ENCODE data around the gene MRAP2. TPM values are rescaled to one million over a fixed set of nuclear protein-coding genes. Genes with fewer than 3 reads are reported as not detected.
"Not testable (repeated sequence)": the region's sequence is repeated elsewhere in the genome, so short reads cannot be mapped to it uniquely, and the experiment has no call there.

The MRAP2 gene
- total and polyA plus RNA-seq, 5 donors, result 0.37 to 1.4 (median 0.63) TPM

GRCh38 chr6:84013931-84014330 is 19.6 kb upstream of the MRAP2 start:
- no peaks in the 10 kb centered on the region for H3K4me1 ChIP-seq (ENCODE audit: control insufficient read depth, insufficient read depth, low read length)
- DNase-seq (no peak), ATAC-seq (no peak)
- no peaks in the 10 kb centered on the region for H3K27me3 ChIP-seq (ENCODE audit: control insufficient read depth, insufficient read depth)
- H3K4me3 ChIP-seq (ENCODE audit: low read length), result no peak overlapping the region
- WGBS, result 41% methylated on average over 3 of the region's 3 CpGs
- no peak overlapping the region for H3K27ac ChIP-seq (ENCODE audit: low read length)
- H3K9me3 ChIP-seq (ENCODE audit: control insufficient read depth, low read length), result no peaks in the 10 kb centered on the region
- intact Hi-C loops (cut with DNase I), result no loop called here

DNA sequence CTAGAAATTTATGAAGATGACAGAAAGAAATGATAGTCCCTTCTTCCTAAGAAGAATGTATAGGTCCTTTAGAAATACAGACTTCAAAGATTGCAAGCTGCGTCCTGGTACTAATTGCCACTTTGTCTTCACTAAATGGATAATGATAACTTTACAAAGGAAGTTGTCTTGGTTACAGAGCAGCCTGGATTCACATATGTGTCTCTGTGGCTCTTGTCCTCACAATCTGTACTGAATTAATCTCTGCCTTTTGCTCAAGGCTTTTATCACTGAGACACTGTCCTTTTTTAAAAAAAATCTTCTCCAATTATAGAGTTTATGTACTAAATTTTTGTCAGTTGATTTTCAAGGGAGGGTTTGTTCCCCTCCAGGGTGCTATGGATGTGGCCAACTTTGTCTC is 17.5 kb upstream of the MRAP2 start:
- 70% methylated on average over 1 of the region's 1 CpG for WGBS
- no peak for ATAC-seq

GRCh38 chr6:84017709-84018452 is 15.7 kb upstream of the MRAP2 start:
- H3K9me3 ChIP-seq (ENCODE audit: control insufficient read depth, low read length), result no peaks in the 10 kb centered on the region
- H3K27me3 ChIP-seq (ENCODE audit: control insufficient read depth, insufficient read depth), result no peaks in the 10 kb centered on the region
- ATAC-seq, result no peak
- no peak for DNase-seq
- no peaks in the 10 kb centered on the region for H3K4me1 ChIP-seq (ENCODE audit: control insufficient read depth, insufficient read depth, low read length)
- 75% methylated on average over 1 of the region's 1 CpG for WGBS
- no peak overlapping the region for H3K4me3 ChIP-seq (ENCODE audit: low read length)
- intact Hi-C loops (cut with DNase I), result no loop called here
- no peak overlapping the region for H3K27ac ChIP-seq (ENCODE audit: low read length)

More for the DNA sequence above, 17.5 kb upstream of the MRAP2 start:
- Histone ChIP-seq H3K27me3 (ENCODE audit: control insufficient read depth, insufficient read depth) (no peaks in the 10 kb centered on the region), H3K9me3 (ENCODE audit: control insufficient read depth, low read length) (no peaks in the 10 kb centered on the region), H3K4me1 (ENCODE audit: control insufficient read depth, insufficient read depth, low read length) (no peaks in the 10 kb centered on the region), H3K4me3 (ENCODE audit: low read length) (no peak overlapping the region), H3K27ac (ENCODE audit: low read length) (no peak overlapping the region)
- no peak for DNase-seq
- intact Hi-C loops (cut with DNase I), result no loop called here

- ATAC-seq, result no peak
- H3K4me3 ChIP-seq (ENCODE audit: low read length), result no peak overlapping the region
- no peak for DNase-seq
- no peak overlapping the region for H3K27ac ChIP-seq (ENCODE audit: low read length)
- intact Hi-C loops (cut with DNase I), result no loop called here
- H3K27me3 ChIP-seq (ENCODE audit: control insufficient read depth, insufficient read depth), result no peaks in the 10 kb centered on the region
- no peaks in the 10 kb centered on the region for H3K9me3 ChIP-seq (ENCODE audit: control insufficient read depth, low read length)
- 96% methylated on average over 1 of the region's 1 CpG for WGBS
- no peaks in the 10 kb centered on the region for H3K4me1 ChIP-seq (ENCODE audit: control insufficient read depth, insufficient read depth, low read length)
These were observed 15.0 kb upstream of the MRAP2 start for GRCh38 chr6:84018453-84019061.

- Histone ChIP-seq H3K27ac (ENCODE audit: low read length) (no peak overlapping the region), H3K27me3 (ENCODE audit: control insufficient read depth, insufficient read depth) (no peaks in the 10 kb centered on the region), H3K9me3 (ENCODE audit: control insufficient read depth, low read length) (no peaks in the 10 kb centered on the region), H3K4me3 (ENCODE audit: low read length) (no peak overlapping the region), H3K4me1 (ENCODE audit: control insufficient read depth, insufficient read depth, low read length) (no peaks in the 10 kb centered on the region)
- DNase-seq (no peak), ATAC-seq (no peak)
- 60% methylated on average over 28 of the region's 28 CpGs for WGBS
- intact Hi-C loops (cut with DNase I), result no loop called here
These were observed 14.3 kb upstream of the MRAP2 start for GRCh38 chr6:84019141-84019841.

GRCh38 chr6:84019842-84020211 is 13.7 kb upstream of the MRAP2 start:
- no peaks in the 10 kb centered on the region for H3K27me3 ChIP-seq (ENCODE audit: control insufficient read depth, insufficient read depth)
- H3K27ac ChIP-seq (ENCODE audit: low read length), result no peak overlapping the region
- 62% methylated on average over 6 of the region's 6 CpGs for WGBS
- H3K9me3 ChIP-seq (ENCODE audit: control insufficient read depth, low read length), result no peaks in the 10 kb centered on the region
- ATAC-seq, result no peak
- H3K4me3 ChIP-seq (ENCODE audit: low read length), result no peak overlapping the region
- intact Hi-C loops (cut with DNase I), result no loop called here
- DNase-seq, result no peak
- H3K4me1 ChIP-seq (ENCODE audit: control insufficient read depth, insufficient read depth, low read length), result no peaks in the 10 kb centered on the region

GRCh38 chr6:84021625-84022024 is 11.9 kb upstream of the MRAP2 start:
- Histone ChIP-seq H3K27ac (ENCODE audit: low read length) (no peak overlapping the region), H3K9me3 (ENCODE audit: control insufficient read depth, low read length) (no peaks in the 10 kb centered on the region), H3K4me1 (ENCODE audit: control insufficient read depth, insufficient read depth, low read length) (no peaks in the 10 kb centered on the region), H3K4me3 (ENCODE audit: low read length) (no peak overlapping the region), H3K27me3 (ENCODE audit: control insufficient read depth, insufficient read depth) (no peaks in the 10 kb centered on the region)
- intact Hi-C loops (cut with DNase I), result no loop called here
- DNase-seq (no peak), ATAC-seq (no peak)
- 85% methylated on average over 2 of the region's 2 CpGs for WGBS

DNA sequence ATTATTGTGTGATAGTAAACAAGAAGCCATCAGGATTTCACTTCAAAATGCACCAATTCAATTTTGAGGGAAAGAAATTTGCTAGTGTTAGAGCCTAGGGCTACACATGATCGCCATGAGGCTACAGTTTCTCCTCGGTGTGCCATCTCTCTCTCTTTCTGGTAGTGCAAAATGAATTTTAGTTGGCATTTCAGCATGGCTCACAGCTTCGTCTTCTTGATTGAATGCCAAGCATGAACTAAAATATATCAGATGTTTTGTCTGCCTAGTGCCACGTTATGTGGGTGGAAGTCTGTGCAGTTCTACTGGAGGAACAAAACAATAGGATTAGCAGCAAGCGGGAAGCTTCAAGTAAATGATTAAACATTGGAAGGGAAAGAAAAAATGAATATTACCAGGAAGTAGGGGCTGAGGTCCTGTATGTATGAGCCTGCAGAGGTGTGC is 6.8 kb upstream of the MRAP2 start:
- DNase-seq (no peak), ATAC-seq (no peak)
- intact Hi-C loops (cut with DNase I), result no loop called here
- no peaks in the 10 kb centered on the region for H3K4me1 ChIP-seq (ENCODE audit: control insufficient read depth, insufficient read depth, low read length)
- no peak overlapping the region for H3K4me3 ChIP-seq (ENCODE audit: low read length)
- H3K27ac ChIP-seq (ENCODE audit: low read length), result no peak overlapping the region
- WGBS, result 58% methylated on average over 5 of the region's 5 CpGs
- no peaks in the 10 kb centered on the region for H3K27me3 ChIP-seq (ENCODE audit: control insufficient read depth, insufficient read depth)
- H3K9me3 ChIP-seq (ENCODE audit: control insufficient read depth, low read length), result no peaks in the 10 kb centered on the region

DNA sequence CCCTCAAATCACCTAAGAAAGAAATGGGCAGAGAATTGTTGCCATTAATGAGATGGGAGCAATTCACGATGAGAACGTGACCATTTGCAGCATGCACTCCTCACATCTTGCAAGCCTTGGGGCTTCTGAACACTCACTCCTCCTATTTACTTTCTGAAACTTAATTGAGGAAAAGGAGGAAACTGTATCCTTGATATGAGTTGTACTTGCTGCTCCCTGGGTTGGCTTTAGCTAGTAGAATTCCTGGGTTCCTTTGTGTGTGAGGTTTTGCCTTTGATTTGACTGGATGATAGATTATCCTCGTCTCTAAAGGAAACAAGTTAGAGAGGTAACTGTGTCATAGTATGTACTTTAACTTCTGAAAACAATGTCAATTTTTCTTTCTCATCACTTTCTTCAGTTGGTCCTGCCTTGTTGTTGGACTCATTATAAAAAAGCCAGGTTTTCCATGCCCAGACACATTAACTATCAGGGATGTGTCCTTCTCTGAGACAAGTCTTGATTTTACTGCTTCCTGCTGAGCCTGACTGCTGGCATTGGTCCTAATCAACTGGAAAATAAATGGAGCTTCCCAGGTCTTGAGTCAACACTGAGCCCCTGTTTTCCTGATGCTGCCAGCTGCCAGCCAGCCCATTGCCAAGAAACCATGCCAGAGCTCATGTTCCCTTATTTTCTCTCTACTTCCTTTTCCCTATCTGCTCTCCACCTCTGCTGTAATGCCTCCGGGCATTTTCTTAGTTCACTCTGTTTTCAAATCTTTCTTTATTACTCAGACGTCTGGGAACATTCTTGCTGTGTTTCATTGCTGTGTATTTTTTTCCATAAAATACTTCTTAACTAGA is 6.0 kb upstream of the MRAP2 start:
- Histone ChIP-seq H3K4me3 (ENCODE audit: low read length) (no peak overlapping the region), H3K27me3 (ENCODE audit: control insufficient read depth, insufficient read depth) (no peaks in the 10 kb centered on the region), H3K4me1 (ENCODE audit: control insufficient read depth, insufficient read depth, low read length) (no peaks in the 10 kb centered on the region), H3K27ac (ENCODE audit: low read length) (no peak overlapping the region), H3K9me3 (ENCODE audit: control insufficient read depth, low read length) (no peaks in the 10 kb centered on the region)
- ATAC-seq (peak; percentile 83 to 88), DNase-seq (peak; percentile 58 to 79 (median 65))
- 36% methylated on average over 5 of the region's 5 CpGs for WGBS
- intact Hi-C loops (cut with DNase I), result no loop called here

GRCh38 chr6:84028350-84028749 is 5.2 kb upstream of the MRAP2 start:
- H3K4me1 ChIP-seq (ENCODE audit: control insufficient read depth, insufficient read depth, low read length), result no peaks in the 10 kb centered on the region
- intact Hi-C loops (cut with DNase I), result no loop called here
- ATAC-seq (no peak), DNase-seq (no peak)
- no peaks in the 10 kb centered on the region for H3K27me3 ChIP-seq (ENCODE audit: control insufficient read depth, insufficient read depth)
- no peak overlapping the region for H3K27ac ChIP-seq (ENCODE audit: low read length)
- 90% methylated on average over 1 of the region's 1 CpG for WGBS
- H3K9me3 ChIP-seq (ENCODE audit: control insufficient read depth, low read length), result no peaks in the 10 kb centered on the region
- no peak overlapping the region for H3K4me3 ChIP-seq (ENCODE audit: low read length)

- intact Hi-C loops (cut with DNase I); DNase-seq: not testable (repeated sequence)
These were observed 1.6 kb upstream of the MRAP2 start for GRCh38 chr6:84032000-84032399.

More at GRCh38 chr6:84032000-84032399, 1.6 kb upstream of the MRAP2 start:
- H3K27me3 ChIP-seq (ENCODE audit: control insufficient read depth, insufficient read depth); H3K9me3 ChIP-seq (ENCODE audit: control insufficient read depth, low read length); H3K4me3 ChIP-seq (ENCODE audit: low read length); H3K27ac ChIP-seq (ENCODE audit: low read length); H3K4me1 ChIP-seq (ENCODE audit: control insufficient read depth, insufficient read depth, low read length); ATAC-seq: not testable (repeated sequence)
- 93% methylated on average over 3 of the region's 3 CpGs for WGBS
